ENCODE results near the gene SLC19A1.
"Not testable (repeated sequence)": the region's sequence is repeated elsewhere in the genome, so short reads cannot be mapped to it uniquely, and the experiment has no call there.

SLC19A1 gene

DNA sequence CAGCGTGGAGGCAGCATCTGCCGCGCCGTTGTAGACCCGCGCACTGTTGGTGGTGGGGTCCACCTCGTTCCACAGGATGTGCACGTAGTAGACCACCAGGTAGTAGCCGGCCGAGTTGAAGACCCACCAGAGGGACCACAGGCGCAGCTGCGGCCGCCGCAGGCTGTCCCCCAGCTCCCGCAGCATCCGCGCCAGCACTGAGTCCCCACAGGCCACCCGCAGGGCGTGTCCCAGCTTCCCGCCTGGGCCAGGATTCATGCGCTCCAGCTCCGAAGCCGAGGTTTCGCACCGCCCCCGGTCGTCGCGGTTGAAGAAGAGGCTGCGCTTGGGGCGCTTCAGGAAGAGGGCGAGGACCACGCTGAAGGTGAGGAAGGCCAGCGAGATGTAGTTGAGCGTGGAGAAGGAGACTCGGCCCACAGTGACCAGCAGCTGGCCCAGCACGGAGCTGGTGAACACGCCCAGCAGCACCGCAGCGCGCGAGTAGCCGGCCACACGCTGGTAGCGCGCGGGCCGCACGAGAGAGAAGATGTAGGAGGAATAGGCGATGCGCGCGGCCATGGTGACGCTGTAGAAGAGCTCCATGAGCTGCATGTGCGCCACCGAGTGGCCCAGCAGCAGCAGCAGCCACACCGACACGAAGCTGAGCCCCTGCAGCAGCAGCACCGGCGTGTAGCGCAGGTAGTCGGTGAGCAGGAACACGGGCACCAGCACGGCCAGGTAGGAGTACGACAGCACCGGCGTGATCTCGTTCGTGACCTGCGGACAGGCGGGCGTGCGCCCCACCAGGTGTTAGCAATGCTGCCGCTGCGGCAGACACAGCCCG is 10.6 kb downstream of the SLC19A1 start:
- no peak for DNase-seq

GRCh38 chr21:45531114-45531392 is 11.2 kb downstream of the SLC19A1 start:
- DNase-seq: not testable (repeated sequence)

GRCh38 chr21:45530423-45531113 is 11.7 kb downstream of the SLC19A1 start:
- DNase-seq: no peak

GRCh38 chr21:45529785-45530422 is 12.3 kb downstream of the SLC19A1 start:
- DNase-seq: no peak

DNA sequence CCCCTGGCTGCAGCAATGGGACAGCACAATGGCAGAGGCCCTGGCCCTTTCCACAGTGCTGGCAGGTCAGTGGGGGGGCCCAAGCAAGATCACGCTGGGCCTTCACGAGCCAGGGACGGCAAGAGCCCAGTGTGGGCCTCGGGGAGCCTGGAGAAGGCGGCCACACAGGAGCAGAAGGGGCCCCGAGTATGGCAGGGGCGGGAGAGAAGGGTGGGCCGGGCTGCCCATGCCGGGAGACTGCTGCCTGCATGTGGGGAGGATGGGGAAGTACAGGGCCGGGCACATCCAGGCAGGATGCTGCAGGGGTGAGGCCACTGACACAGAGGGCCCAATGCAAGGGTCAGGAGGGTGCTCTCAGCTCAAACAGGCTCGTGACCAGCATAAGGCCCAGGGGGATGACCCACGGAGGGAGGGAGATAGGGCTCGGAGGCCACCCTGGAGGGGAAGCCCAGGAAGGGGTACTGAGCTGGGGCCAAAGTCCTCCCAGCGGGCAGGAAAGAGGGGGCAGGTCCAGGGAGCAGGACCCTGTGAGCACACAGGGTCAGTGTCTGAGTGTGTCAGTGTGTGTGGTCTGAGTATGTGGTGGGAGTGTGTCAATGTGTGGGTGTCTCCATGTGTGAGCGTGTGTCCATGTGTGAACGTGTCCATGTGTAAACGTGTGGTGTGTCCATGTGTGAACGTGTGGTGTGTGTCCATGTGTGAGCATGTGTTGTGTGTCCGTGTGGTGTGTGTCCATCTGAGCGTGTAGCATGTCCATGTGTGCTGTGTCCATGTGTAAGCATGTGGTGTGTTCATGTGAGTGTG is 13.1 kb downstream of the SLC19A1 start:
- no peak for DNase-seq

DNA sequence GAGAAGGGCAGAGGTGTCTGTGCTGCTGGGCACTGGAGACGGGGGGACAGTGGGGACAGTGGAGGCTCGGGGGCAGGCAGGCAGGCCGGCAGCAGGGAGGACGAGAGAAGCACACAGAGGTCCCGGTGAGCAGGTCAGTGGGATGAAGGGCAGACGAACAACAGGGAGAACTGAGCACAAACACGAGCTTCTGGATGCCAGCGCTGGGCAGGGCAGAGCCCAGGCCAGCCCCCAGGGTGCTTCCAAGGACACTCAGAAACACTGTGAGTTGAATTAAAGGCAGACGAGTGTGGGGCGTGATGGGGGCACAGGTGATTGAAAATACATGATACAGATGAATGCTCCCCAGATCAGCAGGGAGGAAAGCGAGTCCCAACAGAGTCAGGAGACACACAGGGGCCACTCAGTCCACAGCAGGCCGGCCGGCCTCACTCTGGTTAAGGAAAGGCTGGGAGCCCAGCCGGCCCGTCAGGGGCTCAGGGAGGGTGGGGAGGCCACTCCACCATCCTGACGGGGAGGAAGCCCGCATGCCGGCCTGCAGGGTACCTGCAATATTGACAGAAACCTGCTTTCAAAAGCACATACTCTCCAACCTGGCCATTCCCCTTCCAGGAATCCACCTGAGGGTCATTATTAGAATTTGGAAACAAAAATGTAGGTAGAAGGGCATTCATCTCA is 14.1 kb downstream of the SLC19A1 start:
- no peak for DNase-seq

DNA sequence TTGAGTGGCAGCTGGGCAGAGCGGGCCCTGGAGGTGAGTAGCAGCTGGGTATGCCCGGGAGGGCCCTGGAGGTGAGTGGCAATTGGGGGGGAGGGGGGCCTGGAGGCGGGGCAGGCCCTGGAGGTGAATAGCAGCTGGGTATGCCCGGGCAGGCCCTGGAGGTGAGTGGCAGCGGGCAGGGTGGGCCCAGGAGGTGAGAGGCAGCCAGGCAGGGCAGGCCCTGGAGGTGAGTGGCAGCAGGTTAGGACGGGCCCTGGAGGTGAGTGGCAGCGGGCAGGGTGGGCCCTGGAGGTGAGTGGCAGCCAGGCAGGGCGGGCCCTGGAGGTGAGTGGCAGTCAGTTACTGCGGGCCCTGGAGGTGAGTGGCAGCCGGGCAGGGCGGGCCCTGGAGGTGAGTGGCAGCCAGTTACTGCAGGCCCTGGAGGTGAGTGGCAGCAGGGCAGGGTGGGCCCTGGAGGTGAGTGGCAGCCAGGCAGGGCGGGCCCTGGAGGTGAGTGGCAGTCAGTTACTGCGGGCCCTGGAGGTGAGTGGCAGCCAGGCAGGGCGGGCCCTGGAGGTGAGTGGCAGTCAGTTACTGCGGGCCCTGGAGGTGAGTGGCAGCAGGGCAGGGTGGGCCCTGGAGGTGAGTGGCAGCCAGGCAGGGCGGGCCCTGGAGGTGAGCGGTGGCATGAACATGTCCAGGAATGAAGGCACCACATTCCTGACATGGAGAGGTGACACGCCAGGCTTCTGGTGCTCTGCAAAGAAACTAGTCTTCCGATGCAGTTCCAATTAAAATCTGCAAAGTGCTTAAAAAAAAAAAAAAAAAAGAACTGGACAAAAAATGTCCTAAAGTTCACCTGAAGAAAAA is 14.9 kb downstream of the SLC19A1 start:
- DNase-seq: not testable (repeated sequence)

DNA sequence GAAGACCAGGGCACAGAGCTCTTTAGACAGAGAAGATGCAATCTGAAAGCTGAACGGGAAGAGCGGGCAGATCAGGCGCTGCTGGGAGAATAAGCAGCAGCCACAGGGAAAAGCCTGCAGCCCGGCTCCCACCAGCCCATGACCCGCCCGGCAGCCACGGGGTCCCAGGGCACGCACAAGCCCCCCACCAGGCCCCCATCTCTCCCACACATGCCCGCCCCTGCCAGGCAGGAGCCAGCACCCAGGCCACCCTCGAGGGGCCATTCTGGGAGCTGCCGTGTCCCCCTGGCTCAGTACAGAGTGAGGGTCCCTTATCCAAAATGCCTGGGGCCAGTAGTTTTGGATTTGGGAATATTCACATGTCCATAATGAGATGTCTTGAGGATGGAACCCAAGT is 16.3 kb downstream of the SLC19A1 start:
- DNase-seq: no peak

GRCh38 chr21:45525153-45525909 is 16.9 kb downstream of the SLC19A1 start:
- no peak for DNase-seq

DNA sequence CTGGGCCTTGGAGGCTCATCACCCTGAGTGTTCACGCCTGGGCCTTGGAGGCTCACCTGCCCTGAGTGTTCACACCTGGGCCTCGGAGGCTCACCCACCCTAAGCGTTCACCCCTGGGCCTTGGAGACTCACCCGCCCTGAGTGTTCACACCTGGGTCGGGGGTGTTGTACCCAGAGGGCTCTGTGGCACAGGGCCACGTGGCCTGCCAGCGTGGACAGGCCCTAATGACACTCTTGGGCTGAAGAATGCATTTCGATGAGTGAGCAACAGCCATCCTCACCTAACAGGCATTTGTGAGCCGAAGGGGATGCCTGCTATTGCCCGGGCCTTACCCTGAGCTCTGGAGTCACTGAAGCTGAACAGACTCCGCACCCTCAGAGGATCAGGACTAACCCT is 17.5 kb downstream of the SLC19A1 start:
- DNase-seq: no peak

DNA sequence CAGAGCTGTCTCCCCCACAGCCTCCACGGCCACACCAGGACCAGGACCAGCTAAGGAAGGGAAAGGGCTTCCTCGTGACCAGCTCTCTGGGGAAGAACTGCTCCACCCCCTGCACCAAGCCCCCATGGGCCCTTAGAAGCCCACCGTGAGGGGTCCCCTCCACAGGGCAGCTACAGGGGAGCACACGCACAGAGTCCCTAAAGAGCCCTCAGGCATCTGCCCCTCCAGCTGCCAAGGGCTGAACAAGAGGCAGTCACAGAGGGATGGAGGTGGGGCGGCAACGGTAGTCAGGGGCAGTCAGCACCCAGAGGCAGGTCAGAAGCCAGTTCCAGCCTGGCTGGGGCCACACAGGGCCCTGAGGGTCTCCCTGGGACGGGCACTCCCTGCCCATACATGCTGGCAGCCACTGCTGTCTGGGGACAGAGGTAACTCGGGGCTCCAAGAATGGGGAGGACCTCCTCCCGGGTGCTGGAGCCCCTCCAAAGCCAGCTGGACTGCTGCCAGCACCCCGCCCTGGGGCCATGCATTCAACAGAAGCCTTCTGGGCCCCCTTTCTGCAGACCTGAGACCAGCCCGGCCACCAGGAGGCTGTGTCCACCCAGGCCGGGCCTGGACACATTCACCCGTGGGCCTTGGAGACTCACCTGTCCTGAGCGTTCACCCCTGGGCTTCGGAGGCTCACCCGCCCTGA is 18.7 kb downstream of the SLC19A1 start:
- no peak for DNase-seq

- DNase-seq: no peak
Observed at GRCh38 chr21:45522986-45523385, 19.3 kb downstream of the SLC19A1 start.

- DNase-seq: no peak
Observed at GRCh38 chr21:45522381-45522780, 19.9 kb downstream of the SLC19A1 start.

- DNase-seq: no peak
Observed at GRCh38 chr21:45521241-45521640, 21.0 kb downstream of the SLC19A1 start.

- DNase-seq: no peak
Observed at GRCh38 chr21:45519182-45519581, 23.1 kb downstream of the SLC19A1 start.

DNA sequence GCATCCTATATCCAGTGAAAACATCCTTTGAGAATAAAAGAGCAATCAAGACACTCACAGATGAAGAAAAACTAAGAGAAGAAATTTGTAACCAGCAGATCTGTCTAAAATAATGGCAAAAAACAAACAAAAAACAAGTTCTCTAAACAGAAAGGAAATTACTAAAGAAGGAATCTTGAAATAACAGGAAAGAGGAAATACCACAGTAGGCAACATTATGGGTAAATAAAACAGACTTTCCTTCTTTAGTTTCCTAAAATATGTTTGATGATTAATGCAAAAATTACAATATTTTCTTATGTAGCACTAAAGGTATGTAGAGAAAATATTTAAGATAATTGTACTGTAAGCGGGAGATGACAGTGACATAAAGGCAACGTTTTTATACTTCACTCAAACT is 23.5 kb downstream of the SLC19A1 start:
- no peak for DNase-seq

DNA sequence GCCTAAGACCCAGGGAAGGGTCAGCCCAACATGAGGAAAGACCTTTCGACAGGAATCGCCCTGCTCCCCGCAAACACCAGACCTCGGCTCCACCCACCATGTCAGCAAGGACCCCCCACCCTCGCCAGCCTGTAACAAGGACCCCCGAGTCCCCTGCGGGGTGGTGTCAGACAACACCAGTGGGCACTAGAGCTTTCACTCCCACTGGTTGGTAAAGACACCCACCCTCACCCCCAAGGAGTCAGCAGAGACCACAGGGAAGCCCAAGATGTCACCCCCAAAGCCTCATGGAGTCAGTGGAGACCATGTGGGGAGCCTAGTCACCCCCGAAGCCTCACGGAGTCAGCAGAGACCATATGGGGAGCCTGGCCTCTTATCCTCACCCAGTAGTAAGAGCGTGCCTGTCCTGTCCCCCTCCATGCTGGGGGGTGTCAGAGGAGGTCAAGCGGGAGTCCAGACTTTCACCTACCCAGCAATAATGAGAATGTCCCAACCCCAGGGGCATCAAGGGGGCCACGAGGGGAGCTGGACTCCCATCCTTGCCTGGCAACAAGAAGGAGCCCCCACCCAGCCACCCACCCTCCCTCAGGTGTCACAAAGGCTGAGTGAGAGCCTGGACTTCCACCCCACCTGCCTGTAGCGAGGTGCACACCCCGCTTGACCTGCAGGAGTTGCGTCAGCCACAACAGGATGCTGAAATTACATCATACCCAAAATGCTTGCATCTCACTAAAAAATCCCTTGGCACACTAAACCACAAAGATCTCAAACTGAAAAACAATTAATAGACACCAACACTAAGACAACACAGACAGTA is 24.8 kb downstream of the SLC19A1 start:
- no peak for DNase-seq

DNA sequence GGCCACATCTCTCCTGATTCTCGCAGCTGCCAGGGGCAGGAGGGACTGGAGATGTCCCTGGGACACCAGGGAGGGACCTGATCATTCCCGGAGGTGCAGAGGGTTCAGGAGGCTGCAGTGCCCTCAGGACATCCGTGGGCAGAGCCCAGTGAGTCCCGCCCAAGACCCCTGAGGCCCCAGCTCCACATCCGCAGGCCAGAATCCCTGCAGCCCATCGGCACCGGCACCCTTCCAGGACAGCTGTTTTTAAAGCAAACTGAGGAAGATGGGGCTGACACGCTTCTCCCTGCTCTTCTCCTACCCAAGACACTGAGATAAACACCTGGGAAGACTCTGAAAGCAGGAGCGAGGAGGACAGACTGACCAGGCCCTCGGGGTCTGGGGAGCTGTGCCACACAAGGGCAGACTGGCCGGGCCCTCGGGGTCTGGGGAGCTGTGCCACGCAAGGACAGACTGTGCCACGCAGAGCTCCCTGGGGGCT is 25.5 kb downstream of the SLC19A1 start:
- no peak for DNase-seq

- DNase-seq: no peak
Observed at GRCh38 chr21:45516071-45516670, 26.1 kb downstream of the SLC19A1 start.

All from NCI-H748 treated with DMSO at 0.1 percent for 48 hours (cell line).